ENCODE results near the gene LAMA4. TPM values are rescaled to one million over a fixed set of nuclear protein-coding genes. Genes with fewer than 3 reads are reported as not detected.

The LAMA4 gene
- total and polyA plus RNA-seq, 3 donors from 2014 or later: 37.6 to 61.0 (median 49.2) TPM

DNA sequence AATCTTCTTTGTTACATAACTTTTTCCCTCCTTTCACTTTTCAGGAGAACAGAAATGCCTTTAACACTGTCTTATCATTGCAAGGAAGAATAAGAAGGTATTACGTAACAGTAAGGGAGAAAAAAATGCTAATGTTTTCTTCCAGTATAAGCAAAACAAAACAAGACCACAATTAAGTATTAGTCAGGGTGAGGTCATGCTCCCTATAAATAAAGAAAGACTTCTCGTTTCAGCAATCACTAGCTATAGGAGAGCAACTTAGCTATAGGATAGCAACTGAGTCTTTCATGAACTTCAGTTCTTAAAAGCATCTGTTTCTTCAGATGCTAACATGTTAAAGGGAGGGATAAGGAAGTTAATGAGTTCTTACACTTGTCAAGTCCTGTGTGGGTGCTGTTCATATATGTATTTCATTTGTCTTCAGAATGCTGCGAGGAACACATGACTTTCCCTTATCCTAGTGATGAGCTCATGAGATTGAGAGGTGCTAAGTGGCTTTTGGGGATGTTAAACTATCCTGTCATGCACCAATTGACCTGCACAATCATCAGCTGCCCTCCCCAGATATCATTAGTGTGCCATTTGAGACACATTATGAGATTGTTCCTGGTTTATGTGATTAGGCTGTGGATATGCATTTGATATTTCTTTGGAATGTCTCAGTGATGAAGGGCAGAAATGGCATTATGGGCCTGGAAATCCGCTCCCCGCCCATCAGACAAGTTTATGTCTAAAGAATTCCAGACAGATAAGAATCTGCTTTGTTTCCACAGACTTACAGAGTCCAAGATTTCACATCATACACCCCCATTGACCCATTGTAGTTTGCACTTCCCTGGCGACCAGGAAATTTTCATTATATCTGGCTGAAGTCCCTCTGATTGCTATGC, 37.5 kb downstream of the LAMA4 start:
- TF ChIP-seq, protein P1, sequence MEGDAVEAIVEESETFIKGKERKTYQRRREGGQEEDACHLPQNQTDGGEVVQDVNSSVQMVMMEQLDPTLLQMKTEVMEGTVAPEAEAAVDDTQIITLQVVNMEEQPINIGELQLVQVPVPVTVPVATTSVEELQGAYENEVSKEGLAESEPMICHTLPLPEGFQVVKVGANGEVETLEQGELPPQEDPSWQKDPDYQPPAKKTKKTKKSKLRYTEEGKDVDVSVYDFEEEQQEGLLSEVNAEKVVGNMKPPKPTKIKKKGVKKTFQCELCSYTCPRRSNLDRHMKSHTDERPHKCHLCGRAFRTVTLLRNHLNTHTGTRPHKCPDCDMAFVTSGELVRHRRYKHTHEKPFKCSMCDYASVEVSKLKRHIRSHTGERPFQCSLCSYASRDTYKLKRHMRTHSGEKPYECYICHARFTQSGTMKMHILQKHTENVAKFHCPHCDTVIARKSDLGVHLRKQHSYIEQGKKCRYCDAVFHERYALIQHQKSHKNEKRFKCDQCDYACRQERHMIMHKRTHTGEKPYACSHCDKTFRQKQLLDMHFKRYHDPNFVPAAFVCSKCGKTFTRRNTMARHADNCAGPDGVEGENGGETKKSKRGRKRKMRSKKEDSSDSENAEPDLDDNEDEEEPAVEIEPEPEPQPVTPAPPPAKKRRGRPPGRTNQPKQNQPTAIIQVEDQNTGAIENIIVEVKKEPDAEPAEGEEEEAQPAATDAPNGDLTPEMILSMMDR (IDR thresholded peaks at IDR 0.05): no peak
- TF ChIP-seq POLR2A (IDR thresholded peaks at IDR 0.05): no peak
- WGBS, 2 donors: 76% methylated on average over 6 of the region's 6 CpGs
- Histone ChIP-seq H3K36me3 (ENCODE audit: low read depth, missing control alignments) (no peaks in the 10 kb centered on the region), H3K27ac (no peak overlapping the region), H3K4me1 (peaks cover 7% of the 10 kb centered on the region), H3K27me3 (no peaks in the 10 kb centered on the region), H3K4me3 (no peak overlapping the region), H3K9me3 (no peaks in the 10 kb centered on the region)
- intact Hi-C loops (cut with DNase I; ENCODE audit: low total_unique reads): no loop called here
- DNase-seq: no peak

DNA sequence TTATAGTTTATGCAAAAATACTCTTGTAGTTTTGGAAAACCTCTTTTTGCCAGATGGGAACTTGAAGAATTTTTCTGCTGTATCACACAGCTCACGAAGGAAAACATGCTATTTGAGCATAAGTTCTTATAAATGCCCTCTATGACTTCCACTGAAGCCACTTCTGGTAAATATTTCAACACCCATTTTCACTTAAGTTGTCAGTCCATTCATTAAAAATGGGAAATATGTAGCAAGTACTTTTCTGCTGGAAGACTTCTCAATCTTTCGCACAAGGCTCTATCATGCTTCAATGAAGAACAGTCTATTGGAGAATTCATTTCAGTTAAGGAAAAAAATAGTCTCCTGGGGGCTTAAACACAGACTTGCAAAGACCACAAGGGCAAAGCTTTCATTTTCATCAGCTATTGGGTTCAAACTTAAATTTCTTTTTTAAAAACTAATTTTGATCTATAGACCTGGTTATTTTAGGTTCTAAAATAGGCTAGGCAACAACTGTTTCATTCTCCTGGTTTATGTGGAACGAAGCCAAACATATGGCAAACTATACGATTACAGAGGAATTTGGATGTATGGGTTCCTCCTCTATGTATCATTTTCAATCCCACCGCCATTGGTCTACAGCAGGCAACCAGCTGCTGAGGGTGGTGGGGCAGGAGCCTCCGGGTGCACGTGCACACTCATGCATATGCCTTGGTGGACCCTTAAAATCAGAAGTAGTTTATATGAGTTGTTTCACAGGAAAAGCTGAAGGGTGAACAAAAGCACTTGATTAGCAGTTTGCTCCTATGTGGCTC, 38.7 kb downstream of the LAMA4 start:
- WGBS, 2 donors: 86 to 89% methylated on average over 7 of the region's 7 CpGs
- TF ChIP-seq, protein P1 (IDR thresholded peaks at IDR 0.05): no peak
- no peak for TF ChIP-seq POLR2A (IDR thresholded peaks at IDR 0.05)
- H3K4me3 ChIP-seq: no peak overlapping the region
- H3K4me1 ChIP-seq: peaks cover 7% of the 10 kb centered on the region
- DNase-seq: no peak
- H3K27ac ChIP-seq: no peak overlapping the region
- intact Hi-C loops (cut with DNase I; ENCODE audit: low total_unique reads): no loop called here
- H3K9me3 ChIP-seq: no peaks in the 10 kb centered on the region
- no peaks in the 10 kb centered on the region for H3K27me3 ChIP-seq
- H3K36me3 ChIP-seq (ENCODE audit: low read depth, missing control alignments): no peaks in the 10 kb centered on the region

DNA sequence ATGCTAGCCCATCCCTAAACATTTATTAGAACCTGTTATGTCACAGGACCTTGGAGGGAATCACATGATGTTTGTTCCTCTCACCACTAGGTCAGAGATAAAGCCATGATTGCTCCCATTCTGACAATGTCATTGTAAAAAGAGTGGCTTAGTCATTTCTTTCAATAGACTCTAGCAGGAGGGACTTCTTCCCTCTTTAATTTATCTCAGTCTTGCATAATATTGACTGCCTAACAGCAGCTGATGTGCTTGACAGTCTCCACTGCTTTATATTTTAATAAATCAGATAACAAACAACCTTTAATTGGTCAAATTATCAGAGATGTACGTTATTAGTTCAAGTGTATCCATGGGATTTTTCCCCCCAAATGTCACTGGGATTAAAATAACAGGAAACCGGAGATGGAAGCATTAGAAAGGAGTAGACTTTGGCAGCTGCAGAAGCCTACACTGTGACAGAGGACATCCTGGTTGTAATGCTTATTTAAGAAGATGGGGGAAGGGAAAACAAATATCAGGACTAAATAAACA, 39.6 kb downstream of the LAMA4 start:
- intact Hi-C loops (cut with DNase I; ENCODE audit: low total_unique reads): no loop called here
- no peaks in the 10 kb centered on the region for H3K9me3 ChIP-seq
- H3K36me3 ChIP-seq (ENCODE audit: low read depth, missing control alignments): no peaks in the 10 kb centered on the region
- no peak for TF ChIP-seq POLR2A (IDR thresholded peaks at IDR 0.05)
- TF ChIP-seq, protein P1 (IDR thresholded peaks at IDR 0.05): no peak
- DNase-seq: no peak
- H3K4me1 ChIP-seq: peaks cover 7% of the 10 kb centered on the region
- H3K27ac ChIP-seq: no peak overlapping the region
- H3K27me3 ChIP-seq: no peaks in the 10 kb centered on the region
- H3K4me3 ChIP-seq: no peak overlapping the region
- 58 to 61% methylated on average over 2 of the region's 2 CpGs for WGBS, 2 donors

DNA sequence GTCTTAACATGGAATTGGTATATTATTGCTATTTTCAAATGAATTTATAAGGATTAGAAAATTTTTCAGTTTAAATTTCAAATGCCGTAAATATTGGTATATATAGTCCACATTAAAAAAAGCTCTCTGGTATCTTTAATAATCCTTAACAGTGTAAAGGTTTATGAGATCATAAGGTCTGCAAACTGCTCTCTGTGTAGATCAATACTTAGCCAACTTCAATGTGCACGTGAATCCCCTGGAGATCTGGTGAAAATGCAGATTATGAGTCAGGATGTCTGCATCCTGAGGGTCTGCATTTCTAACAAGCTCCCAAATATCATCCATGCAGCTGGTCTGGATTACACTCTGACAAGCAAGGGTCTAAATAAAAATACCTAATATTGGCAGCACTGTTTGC, 43.5 kb downstream of the LAMA4 start:
- H3K27ac ChIP-seq: no peak overlapping the region

More for the DNA sequence above, 43.5 kb downstream of the LAMA4 start:
- Histone ChIP-seq H3K4me3 (no peak overlapping the region), H3K9me3 (no peaks in the 10 kb centered on the region), H3K27me3 (no peaks in the 10 kb centered on the region), H3K4me1 (no peaks in the 10 kb centered on the region), H3K36me3 (ENCODE audit: low read depth, missing control alignments) (no peaks in the 10 kb centered on the region)
- TF ChIP-seq, protein P1 (IDR thresholded peaks at IDR 0.05): no peak
- TF ChIP-seq POLR2A (IDR thresholded peaks at IDR 0.05): no peak
- 90 to 96% methylated on average over 2 of the region's 2 CpGs for WGBS, 2 donors
- no peak for DNase-seq
- intact Hi-C loops (cut with DNase I; ENCODE audit: low total_unique reads): no loop called here

Data from testis (tissue), 3 donors.